CD4-positive, alpha-beta T cell (primary cell): ENCODE data around the gene VASP. TPM values are rescaled to one million over a fixed set of nuclear protein-coding genes. Genes with fewer than 3 reads are reported as not detected.

Experiments
- ATAC-seq: fragments of 200-7000 bp; cut with Tn5 transposase; one replicate; pipeline ENCODE4 v1.10.0; 2022; ENCODE audit warnings: mild to moderate bottlenecking; ENCODE audit not compliant: poor library complexity
- CTCF ChIA-PET: fragments of 350-600 bp; sonication (Branson Sonifier 250); formaldehyde crosslinking; loops from one replicate; lab custom pipeline; 2021; ENCODE audit warnings: antibody characterized with exemption, inconsistent platforms; lab: Charles Lee
- POLR2A ChIA-PET: fragments of 350-600 bp; sonication (Branson Sonifier 250); formaldehyde crosslinking; loops from one replicate; lab custom pipeline; 2021; ENCODE audit warnings: antibody characterized with exemption, inconsistent platforms; lab: Charles Lee
- DNase-seq, 14 experiments: peaks; one replicate each; pipeline ENCODE4 v3.0.0-alpha.2; 2013 to 2020; ENCODE audit warnings: mixed read lengths in 2 of 14
- H3K27ac ChIP-seq, 2 donors: one replicate each; pipeline versions ENCODE4 v1.5.1 to v1.7.0; 2013; ENCODE audit warnings: low read length in 2 of 2, low read depth in 1 of 2, mild to moderate bottlenecking in 1 of 2
- H3K27me3 ChIP-seq, 2 experiments: 1 replicate in 1 of 2; 2 replicates in 1 of 2; pipeline versions ENCODE4 v1.6.1 to v1.7.0; 2013; ENCODE audit warnings: low read length in 2 of 2, control low read depth in 1 of 2, mild to moderate bottlenecking in 1 of 2, moderate library complexity in 1 of 2; ENCODE audit not compliant: insufficient read depth in 2 of 2, control insufficient read depth in 1 of 2
- H3K36me3 ChIP-seq: one replicate; pipeline ENCODE4 v1.6.1; 2013; ENCODE audit warnings: low read length, control low read depth; ENCODE audit not compliant: insufficient read depth
- H3K4me1 ChIP-seq: one replicate; pipeline ENCODE4 v1.6.1; 2013; ENCODE audit warnings: low read length, control low read depth; ENCODE audit not compliant: insufficient read depth
- H3K4me3 ChIP-seq: one replicate; pipeline ENCODE4 v1.5.1; 2013; ENCODE audit warnings: mild to moderate bottlenecking, low read length, moderate library complexity
- H3K9me3 ChIP-seq, 2 experiments: 1 replicate in 1 of 2; 2 replicates in 1 of 2; pipeline versions ENCODE4 v1.6.1 to v1.7.0; 2013; ENCODE audit warnings: low read length in 2 of 2, mild to moderate bottlenecking in 2 of 2, control low read depth in 1 of 2, moderate library complexity in 1 of 2; ENCODE audit not compliant: control insufficient read depth in 1 of 2, insufficient read depth in 1 of 2
- H3K27ac Mint-ChIP-seq: one replicate; pipeline ENCODE4 v1.8.0; 2020; ENCODE audit warnings: mixed read lengths
- H3K27me3 Mint-ChIP-seq: one replicate; pipeline ENCODE4 v1.8.0; 2021; ENCODE audit warnings: mixed read lengths
- H3K36me3 Mint-ChIP-seq: one replicate; pipeline ENCODE4 v1.8.0; 2021; ENCODE audit warnings: low read depth, mixed read lengths
- H3K4me1 Mint-ChIP-seq: one replicate; pipeline ENCODE4 v1.8.0; 2021; ENCODE audit warnings: low read depth, mixed read lengths
- H3K4me3 Mint-ChIP-seq: one replicate; pipeline ENCODE4 v1.8.0; 2020; ENCODE audit warnings: mild to moderate bottlenecking, mixed read lengths
- H3K9me3 Mint-ChIP-seq: one replicate; pipeline ENCODE4 v1.8.0; 2020; ENCODE audit warnings: mixed read lengths
- CTCF ChIP-seq: fragments of 200-600 bp; IDR thresholded peaks from one replicate; pipeline ENCODE4 v1.8.0; 2022; ENCODE audit warnings: antibody characterized with exemption, mild to moderate bottlenecking
- intact Hi-C, 2 experiments: fragments of 100-400 bp; cut with DNase I in 1 of 2; cut with micrococcal nuclease in 1 of 2; formaldehyde crosslinking; loops; one replicate each; pipeline versions ENCODE4 v1.15.1 to v1.9.0; 2023 to 2025; cut with DNase I, micrococcal nuclease
- total RNA-seq, 174 experiments: library from RNA in 2 of 174; stranded (reverse) in 2 of 174; gene quantifications; one replicate each; pipeline ENCODE4 v1.2.3 and lab custom pipeline; 2021 to 2026

Gene VASP
- total RNA-seq, 2 experiments from 2014 or later: 49.9 to 55.5 TPM

- intact Hi-C loops: no loop called here
- Mint-ChIP-seq H3K36me3 (peaks cover 6% of the 10 kb centered on the region), H3K27me3 (no peaks in the 10 kb centered on the region), H3K27ac (no peak overlapping the region), H3K4me3 (no peak overlapping the region), H3K4me1 (peaks cover 33% of the 10 kb centered on the region), H3K9me3 (no peaks in the 10 kb centered on the region)
- no peak for DNase-seq
- no peak for TF ChIP-seq CTCF
- H3K27ac ChIP-seq: no peak overlapping the region
- peaks cover 22% of the 10 kb centered on the region for H3K4me1 ChIP-seq
- no peak for ATAC-seq
- no peaks in the 10 kb centered on the region for H3K9me3 ChIP-seq
- POLR2A ChIA-PET: interaction anchor here (0.6 to 1.1 kb wide), 3 partner anchors 9 to 448 kb away, joined by 3 read pairs; no protein-coding TSS in a partner anchor
- H3K27me3 ChIP-seq: no peaks in the 10 kb centered on the region
- CTCF ChIA-PET: interaction anchor here (1.2 kb wide), 1 partner anchor 9 kb away, joined by 8 read pairs; no protein-coding TSS in a partner anchor
- H3K36me3 ChIP-seq: no peaks in the 10 kb centered on the region
- no peak overlapping the region for H3K4me3 ChIP-seq
Observed at GRCh38 chr19:45567609-45568008, 60.3 kb downstream of the VASP start.

DNA sequence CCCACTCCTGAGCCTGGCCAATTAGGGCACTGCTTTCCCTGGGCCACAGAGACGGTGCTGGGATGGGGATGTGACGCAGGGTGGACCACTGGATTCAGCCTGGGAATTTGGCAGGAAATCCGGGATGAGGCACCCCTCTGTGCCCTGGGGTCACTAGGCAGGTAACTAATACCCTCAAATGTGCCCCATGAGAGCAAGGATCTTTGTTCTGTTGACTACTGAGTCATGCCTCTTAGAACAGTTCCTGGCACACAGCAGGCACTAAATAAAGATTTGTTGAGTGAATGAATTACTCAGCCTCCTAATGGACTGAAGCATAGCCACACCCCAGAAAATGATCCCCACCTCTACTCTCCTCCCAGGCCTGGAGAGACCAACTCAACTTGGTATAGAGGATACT lies 61.5 kb downstream of the VASP start:
- H3K4me3 Mint-ChIP-seq: no peak overlapping the region
- peaks cover 6% of the 10 kb centered on the region for H3K36me3 Mint-ChIP-seq
- no peaks in the 10 kb centered on the region for H3K27me3 Mint-ChIP-seq
- no peaks in the 10 kb centered on the region for H3K36me3 ChIP-seq
- ATAC-seq (no peak), DNase-seq (no peak)
- H3K4me1 Mint-ChIP-seq: peaks cover 24% of the 10 kb centered on the region
- no peaks in the 10 kb centered on the region for H3K9me3 Mint-ChIP-seq
- no peaks in the 10 kb centered on the region for H3K9me3 ChIP-seq
- H3K27me3 ChIP-seq: no peaks in the 10 kb centered on the region
- H3K27ac ChIP-seq: no peak overlapping the region
- intact Hi-C loops: no loop called here
- ChIA-PET CTCF (no interaction called here), POLR2A (interaction anchor here (1.1 kb wide), 1 partner anchor 77 kb away, joined by 3 read pairs; no protein-coding TSS in a partner anchor)
- H3K4me1 ChIP-seq: peaks cover 11% of the 10 kb centered on the region
- no peak overlapping the region for H3K27ac Mint-ChIP-seq
- no peak overlapping the region for H3K4me3 ChIP-seq
- TF ChIP-seq CTCF: no peak

DNA sequence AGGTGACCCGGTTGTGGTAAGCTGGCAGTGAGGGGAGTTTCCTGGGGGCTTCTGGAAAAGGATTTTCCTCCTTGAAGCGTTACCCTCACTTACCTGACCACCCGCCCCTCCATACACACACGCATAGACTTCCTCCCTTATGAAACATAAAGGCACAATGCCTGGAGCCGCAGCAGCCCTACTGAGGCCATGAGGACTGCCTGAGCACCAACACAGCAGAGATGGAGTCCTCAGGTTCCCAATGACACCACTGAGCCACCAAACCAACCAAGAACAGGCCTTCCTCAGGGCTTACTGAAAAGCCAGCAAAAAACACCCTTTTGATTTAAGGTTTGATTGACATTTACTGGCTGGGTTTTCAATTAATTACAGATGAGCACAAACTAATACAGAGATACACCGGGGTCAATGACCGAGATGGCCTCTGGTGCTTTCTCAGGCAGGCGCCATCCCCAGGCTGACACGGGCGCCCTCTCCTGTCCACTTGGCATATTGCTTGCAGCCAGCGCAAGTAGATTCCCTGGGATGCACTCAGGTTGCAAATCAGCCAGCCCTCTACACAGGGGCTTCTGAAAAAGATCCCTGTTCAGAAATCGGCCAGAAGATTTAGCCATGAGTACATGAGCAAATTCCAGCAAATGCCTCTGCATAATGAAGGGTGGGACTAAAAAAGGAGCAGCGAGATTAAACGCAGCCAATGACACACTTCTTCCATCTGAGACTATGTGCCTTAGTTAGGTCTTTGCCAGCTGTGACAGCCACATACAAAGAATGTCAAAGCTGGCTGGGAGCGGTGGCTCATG lies 62.5 kb downstream of the VASP start:
- Mint-ChIP-seq H3K4me3 (no peak overlapping the region), H3K9me3 (no peaks in the 10 kb centered on the region), H3K27me3 (no peaks in the 10 kb centered on the region), H3K4me1 (peaks cover 13% of the 10 kb centered on the region), H3K36me3 (peaks cover 6% of the 10 kb centered on the region), H3K27ac (no peak overlapping the region)
- intact Hi-C loops: loop anchor here (1.0 to 2.0 kb wide), 2 partner anchors 47 kb away; no protein-coding TSS in a partner anchor
- ATAC-seq (peak; percentile 62), DNase-seq (peak; percentile 27 to 72 (median 48))
- peak; percentile 67 for TF ChIP-seq CTCF
- Histone ChIP-seq H3K27ac (no peak overlapping the region), H3K36me3 (no peaks in the 10 kb centered on the region), H3K4me3 (no peak overlapping the region), H3K27me3 (no peaks in the 10 kb centered on the region), H3K9me3 (no peaks in the 10 kb centered on the region), H3K4me1 (peaks cover 3% of the 10 kb centered on the region)
- ChIA-PET CTCF (interaction anchor here (1.1 kb wide), 1 partner anchor 11 kb away, joined by 3 read pairs; no protein-coding TSS in a partner anchor), POLR2A (no interaction called here)
